BE2C (cell line): Measurements from ENCODE around the gene LTBP1.

Source experiments
- DNase-seq: peaks from one replicate; pipeline ENCODE4 v3.0.0-alpha.2; 2020
- H3K27me3 ChIP-seq: fragments of 250-450 bp; sonication (Bioruptor Pico); 2 replicates; pipeline ENCODE4 v1.5.1; 2020; ENCODE audit warnings: mild to moderate bottlenecking
- H3K36me3 ChIP-seq: fragments of 250-450 bp; sonication (Bioruptor Pico); 2 replicates; pipeline ENCODE4 v1.5.1; 2020; ENCODE audit warnings: mild to moderate bottlenecking
- H3K4me1 ChIP-seq: fragments of 250-450 bp; sonication (Bioruptor Pico); 2 replicates; pipeline ENCODE4 v1.5.1; 2020
- H3K4me3 ChIP-seq: 2 replicates; pipeline ENCODE4 v1.5.1; 2011; ENCODE audit warnings: low read depth, low read length
- H3K9me3 ChIP-seq: fragments of 250-450 bp; sonication (Bioruptor Pico); 2 replicates; pipeline ENCODE4 v1.5.1; 2020
- CTCF ChIP-seq: IDR thresholded peaks from 2 replicates; pipeline ENCODE4 v1.5.1; 2012; ENCODE audit warnings: mild to moderate bottlenecking, low read depth, low read length

LTBP1 gene

GRCh38 chr2:33312355-33312754, 365.6 kb downstream of the LTBP1 start:
- Histone ChIP-seq H3K4me3 (no peak overlapping the region), H3K4me1 (no peaks in the 10 kb centered on the region), H3K9me3 (no peaks in the 10 kb centered on the region), H3K27me3 (peaks cover 14% of the 10 kb centered on the region), H3K36me3 (no peaks in the 10 kb centered on the region)
- DNase-seq = no peak
- no peak for TF ChIP-seq CTCF

- no peak for DNase-seq
- no peak for TF ChIP-seq CTCF
- no peaks in the 10 kb centered on the region for H3K4me1 ChIP-seq
- H3K27me3 ChIP-seq = peaks cover 7% of the 10 kb centered on the region
- H3K4me3 ChIP-seq = no peak overlapping the region
- H3K36me3 ChIP-seq = no peaks in the 10 kb centered on the region
- H3K9me3 ChIP-seq = no peaks in the 10 kb centered on the region
Observed at GRCh38 chr2:33313039-33313438, 366.3 kb downstream of the LTBP1 start.

- H3K9me3 ChIP-seq = no peaks in the 10 kb centered on the region
- peaks cover 3% of the 10 kb centered on the region; the same call in 1 of the 2 replicates for H3K27me3 ChIP-seq
- TF ChIP-seq CTCF = no peak
- no peak for DNase-seq
- no peaks in the 10 kb centered on the region for H3K36me3 ChIP-seq
- no peaks in the 10 kb centered on the region for H3K4me1 ChIP-seq
- H3K4me3 ChIP-seq = no peak overlapping the region
Observed at GRCh38 chr2:33314541-33314940, 367.8 kb downstream of the LTBP1 start.

GRCh38 chr2:33316328-33316727, 369.6 kb downstream of the LTBP1 start:
- TF ChIP-seq CTCF = no peak
- no peaks in the 10 kb centered on the region for H3K9me3 ChIP-seq
- no peaks in the 10 kb centered on the region for H3K4me1 ChIP-seq
- no peaks in the 10 kb centered on the region for H3K36me3 ChIP-seq
- H3K4me3 ChIP-seq = no peak overlapping the region
- no peak for DNase-seq
- peaks cover 9% of the 10 kb centered on the region for H3K27me3 ChIP-seq

- H3K9me3 ChIP-seq = no peaks in the 10 kb centered on the region
- no peak for DNase-seq
- no peaks in the 10 kb centered on the region for H3K36me3 ChIP-seq
- H3K4me3 ChIP-seq = no peak overlapping the region
- TF ChIP-seq CTCF = no peak
- H3K27me3 ChIP-seq = peaks cover 13% of the 10 kb centered on the region
- no peaks in the 10 kb centered on the region for H3K4me1 ChIP-seq
Observed at GRCh38 chr2:33317369-33318007, 370.7 kb downstream of the LTBP1 start.

GRCh38 chr2:33318456-33318855, 371.7 kb downstream of the LTBP1 start:
- Histone ChIP-seq H3K36me3 (no peaks in the 10 kb centered on the region), H3K4me1 (no peaks in the 10 kb centered on the region), H3K4me3 (no peak overlapping the region), H3K9me3 (no peaks in the 10 kb centered on the region), H3K27me3 (peaks cover 13% of the 10 kb centered on the region)
- TF ChIP-seq CTCF = no peak
- DNase-seq = no peak
